Spleen (tissue), 7 donors: ENCODE data around the gene HCFC1.

Experiments
- CTCF ChIP-seq, 11 experiments: fragments of 200-600 bp in 7 of 11; fragments of 450-650 bp in 4 of 11; sonication (generic) in 4 of 11; IDR thresholded peaks in 8 of 11; conservative IDR thresholded peaks in 3 of 11; 1 replicate in 7 of 11; 2 replicates in 4 of 11; pipeline versions ENCODE4 v1.4.0 to v1.8.0; 2016 to 2021; ENCODE audit warnings: antibody characterized with exemption in 11 of 11, inconsistent platforms in 4 of 11, mild to moderate bottlenecking in 1 of 11
- POLR2A ChIP-seq, 3 donors: fragments of 450-650 bp; IDR thresholded peaks; one replicate each; pipeline ENCODE4 v1.5.1; 2017; ENCODE audit warnings: antibody characterized with exemption in 3 of 3, mild to moderate bottlenecking in 1 of 3
- POLR2AphosphoS5 ChIP-seq, 3 donors: sonication (generic); formaldehyde crosslinking; IDR thresholded peaks; one replicate each; pipeline ENCODE4 v1.5.1; 2017; ENCODE audit warnings: antibody characterized with exemption in 3 of 3
- donor health status: DM: no; HTN: no; CAD: no; lungs with moderate emphysema.
- donor health status: DM: no; HTN: no; CAD: no.
- donor health status: DM: no; HTN: no; CAD: no.

GRCh38 chrX:153968255-153968654 is 3.4 kb downstream of the HCFC1 start:
- TF ChIP-seq CTCF (IDR thresholded peaks at IDR 0.05 in 8 of 11, conservative IDR thresholded peaks at IDR 0.05 in 3 of 11) (no peak), POLR2A (IDR thresholded peaks at IDR 0.05) (no peak), POLR2AphosphoS5 (IDR thresholded peaks at IDR 0.05) (no peak)
